ENCODE results near the gene H2BK1.

The H2BK1 gene

DNA sequence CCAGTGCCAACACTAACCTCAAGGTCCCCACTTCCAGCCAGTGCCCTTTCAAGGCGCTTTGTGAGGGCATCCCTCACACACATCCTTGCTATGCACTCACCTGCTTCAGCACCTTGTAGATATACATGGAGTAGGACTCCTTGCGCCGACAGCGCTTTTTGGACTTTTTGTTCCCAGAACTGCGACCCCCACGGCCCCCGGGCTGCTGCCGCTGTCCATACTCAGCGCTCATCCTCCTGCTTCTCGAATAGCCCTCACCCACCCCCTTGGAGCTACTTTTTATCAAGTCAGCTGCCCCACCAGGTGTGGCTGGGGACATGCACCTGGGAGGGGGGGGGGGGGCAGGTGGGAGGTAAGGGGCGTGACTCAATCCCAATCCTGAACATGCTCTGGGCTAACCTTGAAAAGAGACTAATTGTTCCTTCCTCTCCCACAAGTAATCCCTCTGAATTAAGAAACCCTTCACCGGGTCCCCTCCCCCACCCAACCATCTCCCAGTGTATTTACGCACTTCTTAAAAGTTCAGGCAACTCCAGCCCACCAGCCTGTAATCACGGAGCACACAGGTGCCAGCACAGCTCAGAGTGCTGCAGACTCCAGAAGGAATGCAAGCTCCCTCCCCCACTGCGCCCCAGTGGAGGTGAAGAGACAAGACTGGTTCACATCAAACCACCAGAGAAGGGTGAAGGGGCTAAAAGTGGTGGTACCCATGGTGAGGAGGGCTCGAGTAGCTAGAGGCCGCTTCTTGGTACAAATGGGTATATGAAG is at the start of gene H2BK1:
Gene H2BK1, minus strand, starts transcription at position 402 of the 768 bp plus-strand sequence. Its CDS starts 170 bp downstream, at position 232.
- DNase-seq = no peak

- DNase-seq = no peak
Observed at GRCh38 chr7:151257990-151258389, 47.7 kb upstream of the H2BK1 start.

DNA sequence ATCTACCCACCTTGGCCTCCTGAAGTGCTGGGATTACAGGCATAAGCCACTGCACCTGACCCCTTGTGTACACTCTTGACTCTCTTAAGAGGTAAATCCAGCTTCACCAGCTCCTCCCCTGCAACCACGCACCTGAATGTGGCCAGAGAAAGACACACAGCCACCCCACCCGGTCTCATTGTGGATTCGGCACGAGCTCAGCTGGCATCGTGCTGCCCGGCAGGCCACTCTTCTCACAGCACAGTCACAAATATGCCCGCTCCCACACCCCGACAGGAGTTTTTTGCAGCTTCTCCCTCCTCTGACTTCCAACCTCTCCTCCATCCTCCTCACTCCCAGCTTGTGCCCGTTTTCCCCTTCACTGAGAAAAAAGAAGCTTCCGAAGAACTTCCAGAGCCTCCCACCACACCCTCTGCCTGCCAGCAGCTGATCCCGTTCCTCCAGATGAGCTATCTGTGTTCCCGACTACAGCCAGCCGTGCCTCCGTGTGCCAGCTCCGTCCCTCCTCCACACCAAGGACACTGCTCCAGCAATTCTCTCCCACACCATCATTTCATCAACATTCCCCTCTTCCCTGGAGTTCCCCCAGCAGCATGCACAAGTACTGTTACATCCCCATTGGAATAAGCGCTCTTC is 46.2 kb upstream of the H2BK1 start:
- no peak for DNase-seq

DNA sequence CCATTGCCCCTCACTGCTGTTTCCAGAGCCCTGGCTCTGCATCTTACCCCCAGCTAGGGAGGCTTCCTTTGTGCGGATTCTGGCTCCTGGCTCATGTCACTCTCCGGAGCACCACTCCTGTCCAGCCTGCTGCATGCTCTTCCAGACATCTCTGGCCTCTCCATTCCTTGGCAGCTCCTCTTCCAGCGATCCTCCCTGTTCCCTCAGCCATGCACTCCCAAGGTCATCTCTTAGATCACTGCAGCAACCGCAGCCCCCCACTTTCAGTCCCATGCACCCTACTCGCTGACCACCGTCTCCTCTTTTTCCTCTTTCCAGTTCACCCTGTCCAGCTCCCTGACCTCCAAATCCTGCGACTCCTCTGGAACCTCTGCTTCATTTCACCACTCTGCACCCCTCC is 45.1 kb upstream of the H2BK1 start:
- DNase-seq = no peak

- DNase-seq = no peak
Observed at GRCh38 chr7:151254851-151255250, 44.6 kb upstream of the H2BK1 start.

DNA sequence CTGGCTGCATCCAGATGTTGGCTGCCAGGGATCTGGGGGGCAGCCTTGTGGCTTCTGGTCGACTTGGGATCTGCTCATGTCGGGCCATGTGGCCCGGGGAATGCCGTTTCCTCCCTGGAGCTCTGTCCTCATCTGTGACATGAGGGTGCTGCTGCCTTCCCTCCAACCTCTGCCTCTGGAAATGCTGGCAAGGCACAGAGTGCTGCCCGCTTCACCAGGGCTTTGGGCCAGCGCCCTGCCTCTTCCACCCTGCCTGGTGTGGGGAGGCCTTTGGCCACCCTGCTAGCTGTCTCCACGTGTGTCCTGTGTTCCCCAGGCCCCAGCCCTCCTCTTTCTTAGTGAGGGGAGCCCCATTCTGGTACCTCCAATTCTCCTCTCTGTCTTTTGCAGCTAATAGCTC is 44.0 kb upstream of the H2BK1 start:
- no peak for DNase-seq

DNA sequence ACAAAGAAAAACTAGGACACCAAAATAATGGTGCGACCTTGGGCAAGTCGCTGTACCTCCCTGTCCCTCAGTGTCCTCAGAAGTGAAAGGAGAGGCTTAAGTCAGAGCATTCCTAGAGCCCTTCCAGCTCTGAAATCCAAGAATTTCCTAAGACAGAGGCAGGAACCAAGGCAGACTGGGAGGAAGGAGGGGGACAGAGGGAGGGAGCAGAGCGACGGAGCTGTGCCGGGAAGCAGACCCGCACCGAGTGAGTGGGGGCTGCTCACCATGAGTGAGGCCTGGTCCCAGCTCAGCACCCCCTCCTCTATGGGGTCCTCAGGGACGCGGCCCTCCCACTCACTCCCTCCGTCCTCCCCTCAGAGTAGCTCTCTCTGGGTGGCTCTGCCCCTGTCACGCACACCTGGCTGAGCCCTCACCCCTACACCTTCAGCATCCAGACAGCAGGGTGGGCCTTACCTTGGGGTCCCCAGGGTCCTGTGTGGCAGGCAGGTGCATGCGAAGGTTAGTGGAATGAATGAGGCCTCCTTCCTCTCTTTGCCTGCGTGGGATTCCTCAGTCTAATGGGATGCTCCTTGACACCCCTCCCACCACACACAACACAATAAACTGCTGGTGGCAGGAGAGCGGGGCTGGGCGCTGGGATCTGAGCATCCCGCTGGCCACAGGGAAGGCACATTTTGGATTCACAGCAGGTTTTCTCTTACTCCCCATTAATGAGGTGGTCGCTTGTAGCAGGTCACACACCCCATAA is 42.8 kb upstream of the H2BK1 start:
- no peak for DNase-seq

GRCh38 chr7:151252561-151252835 is 42.2 kb upstream of the H2BK1 start:
- DNase-seq = no peak

- DNase-seq = no peak
Observed at GRCh38 chr7:151251689-151252560, 41.6 kb upstream of the H2BK1 start.

DNA sequence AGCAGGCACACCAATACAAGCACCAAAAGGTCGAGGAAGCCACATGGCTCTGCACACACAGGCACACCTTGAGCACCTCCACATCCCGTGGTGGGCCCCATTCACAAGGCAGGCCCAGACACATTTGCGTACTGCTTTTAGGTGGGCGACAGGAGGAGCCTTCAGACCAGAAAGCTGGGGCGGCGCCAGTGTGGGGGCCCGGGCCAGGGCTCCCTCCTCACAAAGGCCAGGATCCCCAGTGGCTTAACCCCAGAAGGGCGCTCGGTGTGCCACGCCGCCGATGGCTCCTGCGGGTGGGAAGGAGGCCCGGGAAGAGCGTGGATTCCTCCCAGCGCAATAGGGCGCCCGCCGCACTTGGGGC is 41.0 kb upstream of the H2BK1 start:
- no peak for DNase-seq

- no peak for DNase-seq
Observed at GRCh38 chr7:151250181-151251132, 40.2 kb upstream of the H2BK1 start.

DNA sequence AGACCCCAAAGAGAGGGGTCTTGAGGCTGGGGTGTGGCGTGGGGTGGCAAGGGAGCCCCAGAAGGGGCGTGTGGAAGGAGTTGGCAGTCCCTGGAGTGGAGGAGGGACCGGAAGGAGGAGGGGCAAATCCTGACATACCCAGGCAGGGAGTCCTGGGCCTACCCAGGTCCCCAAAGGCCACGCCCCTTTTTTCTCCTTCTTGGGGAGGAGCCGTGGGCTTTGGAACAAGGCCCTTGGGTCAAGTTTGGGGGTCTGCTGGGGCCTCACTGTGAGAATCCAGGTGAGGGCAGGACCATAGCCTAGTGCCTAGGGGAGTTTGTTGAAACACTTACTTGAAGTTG is 39.4 kb upstream of the H2BK1 start:
- no peak for DNase-seq

GRCh38 chr7:151249034-151249731 is 38.9 kb upstream of the H2BK1 start:
- DNase-seq = no peak

DNA sequence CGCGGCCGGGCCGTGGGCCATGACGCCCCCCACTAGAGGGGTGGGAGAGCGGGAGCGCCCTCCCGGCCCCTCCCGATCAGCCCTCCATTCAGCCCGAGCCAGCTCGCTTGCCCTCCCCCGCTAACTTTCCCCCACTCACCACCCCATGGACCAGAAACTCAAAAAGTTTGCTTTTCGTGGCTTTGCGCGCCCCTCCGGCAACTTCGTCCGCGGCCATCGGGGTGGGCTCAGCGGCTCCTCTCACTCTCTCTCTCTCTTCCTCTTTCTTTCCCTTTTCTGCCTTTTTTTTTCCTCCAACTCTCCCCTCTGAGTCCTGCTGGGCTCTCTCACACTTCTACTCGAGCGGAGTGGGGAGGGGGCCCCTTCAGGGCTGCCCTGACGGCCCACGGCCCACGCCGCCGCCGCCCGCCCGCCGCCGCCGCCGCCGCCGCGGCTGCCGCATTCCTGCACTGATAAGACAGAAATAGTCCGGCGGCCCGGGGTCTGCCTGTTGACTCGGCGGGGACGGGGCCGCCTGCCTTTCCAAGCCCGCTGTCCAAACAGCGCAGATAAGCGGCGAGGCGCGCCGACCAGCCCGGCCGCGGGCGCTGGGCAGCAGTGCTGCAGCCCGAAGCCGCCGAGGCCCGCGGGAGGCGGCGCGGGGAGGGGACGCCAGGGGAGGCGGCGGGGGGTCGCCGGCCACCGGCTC is 38.2 kb upstream of the H2BK1 start, which contains the start of gene SMARCD3:
Gene SMARCD3, minus strand, starts transcription at position 349 of the 688 bp plus-strand sequence. Its CDS starts 132 bp downstream, at position 217.
- DNase-seq = no peak

DNA sequence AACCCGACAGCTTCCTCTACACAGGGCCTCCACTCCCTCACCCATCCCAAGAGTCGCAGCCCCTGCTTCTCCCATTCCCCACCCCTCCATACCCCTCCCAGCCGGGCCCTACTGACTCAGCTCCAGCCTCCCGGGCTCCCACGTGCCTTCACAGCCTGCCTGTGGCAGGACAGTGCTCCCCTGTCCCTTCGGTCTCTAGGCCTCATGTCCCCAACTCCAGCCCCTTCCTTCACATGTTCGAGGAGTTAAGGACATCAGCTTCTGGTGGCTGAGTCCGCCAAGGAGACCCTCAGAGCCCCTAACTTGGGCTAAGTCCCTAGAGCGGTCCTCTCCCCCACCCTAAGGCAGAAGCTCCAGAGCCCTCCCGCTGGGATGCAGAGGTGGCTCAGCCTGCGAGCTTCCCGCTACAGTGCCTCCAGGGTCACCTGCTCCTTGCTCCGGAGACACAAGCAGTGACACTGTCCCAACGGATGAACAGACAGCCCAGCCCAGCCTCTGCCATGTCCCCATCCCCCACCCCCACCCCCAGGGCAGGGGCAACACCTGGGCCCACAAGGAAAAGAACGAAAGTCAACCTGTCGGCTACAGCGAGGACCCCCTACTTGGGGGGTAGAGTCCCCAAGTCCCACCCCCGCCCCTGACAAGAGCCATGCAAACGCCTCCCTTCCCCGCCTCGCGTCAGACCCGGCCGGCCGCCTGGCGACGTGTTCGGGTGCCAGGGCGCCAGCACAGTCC is 37.5 kb upstream of the H2BK1 start:
- no peak for DNase-seq

DNA sequence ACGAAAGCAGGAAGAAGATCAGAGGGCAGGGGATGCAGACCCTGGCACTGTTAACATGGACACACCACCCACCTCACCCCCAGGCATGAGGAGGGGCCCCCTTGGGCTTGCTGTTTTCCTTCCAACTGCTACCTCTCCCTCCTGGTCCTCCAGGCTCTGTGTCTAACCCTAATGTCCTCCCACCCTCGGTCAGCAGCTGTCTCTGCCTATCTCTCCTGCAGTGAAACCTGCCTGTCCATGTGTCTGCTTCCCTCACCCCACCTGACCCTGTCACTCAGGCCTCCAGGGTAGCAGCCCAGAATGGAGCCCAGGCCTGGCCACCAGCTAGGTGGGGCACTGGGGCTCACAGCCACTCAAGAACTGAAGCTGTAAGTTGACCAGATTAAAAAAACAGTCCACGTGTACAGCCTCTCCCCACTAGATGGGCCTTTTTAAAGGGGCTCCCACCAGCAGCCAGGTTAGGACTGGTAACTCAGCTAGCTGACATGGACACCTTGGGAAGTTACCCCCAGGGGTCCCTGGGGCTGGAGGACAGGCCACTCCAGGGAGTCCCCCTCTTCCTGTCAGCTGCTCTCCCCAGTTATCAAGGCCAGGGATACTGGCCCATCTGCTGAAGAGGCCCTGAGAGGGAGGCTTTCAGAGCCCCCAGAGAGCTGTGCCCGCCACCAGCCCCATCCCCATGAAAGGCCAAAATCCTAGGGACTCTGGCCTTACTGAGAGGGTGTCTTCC is 36.7 kb upstream of the H2BK1 start:
- no peak for DNase-seq

- no peak for DNase-seq
Observed at GRCh38 chr7:151246102-151246850, 36.0 kb upstream of the H2BK1 start.

DNA sequence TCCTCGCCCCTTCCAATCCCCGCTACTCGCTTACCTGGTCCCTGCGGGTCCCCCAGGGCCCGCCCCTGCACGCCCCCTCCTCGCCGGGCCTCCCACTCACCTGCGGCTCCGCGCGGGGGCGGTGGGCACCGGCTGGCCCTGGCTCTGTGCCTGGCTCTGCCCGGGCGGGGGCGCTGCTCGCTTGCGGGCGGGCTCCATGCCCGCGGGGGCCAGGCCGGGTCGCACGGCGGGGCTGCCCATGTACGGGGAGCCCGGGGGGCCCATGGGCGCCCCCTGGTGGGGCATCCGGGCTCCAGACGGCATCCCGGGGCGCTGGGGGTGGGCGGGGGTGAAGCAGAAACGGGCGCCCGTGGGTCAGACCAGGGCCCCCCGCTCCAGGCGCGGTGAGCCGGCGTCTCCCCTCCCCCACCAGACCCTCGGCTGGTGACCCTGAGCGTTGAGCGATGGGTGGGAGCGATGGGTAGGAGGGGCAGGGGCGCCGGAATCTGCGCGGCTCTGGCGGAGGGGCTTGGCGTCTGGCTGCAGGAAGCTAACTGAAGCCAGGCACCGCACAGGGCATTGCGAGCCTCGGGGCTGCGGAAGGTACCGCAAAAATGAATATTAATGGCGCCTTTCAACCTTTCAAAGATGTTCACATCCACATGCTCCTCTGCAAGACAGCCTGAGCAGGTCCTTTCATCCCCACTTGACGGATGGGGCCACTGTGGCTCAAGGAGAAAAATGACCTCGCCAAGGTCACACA is 35.2 kb upstream of the H2BK1 start:
- DNase-seq = peak; percentile 39

Measured in activated T-cell treated with anti-CD3 and anti-CD28 coated beads for 4 hours (primary cell).